ENCODE results near the gene GPR162.

The GPR162 gene

DNA sequence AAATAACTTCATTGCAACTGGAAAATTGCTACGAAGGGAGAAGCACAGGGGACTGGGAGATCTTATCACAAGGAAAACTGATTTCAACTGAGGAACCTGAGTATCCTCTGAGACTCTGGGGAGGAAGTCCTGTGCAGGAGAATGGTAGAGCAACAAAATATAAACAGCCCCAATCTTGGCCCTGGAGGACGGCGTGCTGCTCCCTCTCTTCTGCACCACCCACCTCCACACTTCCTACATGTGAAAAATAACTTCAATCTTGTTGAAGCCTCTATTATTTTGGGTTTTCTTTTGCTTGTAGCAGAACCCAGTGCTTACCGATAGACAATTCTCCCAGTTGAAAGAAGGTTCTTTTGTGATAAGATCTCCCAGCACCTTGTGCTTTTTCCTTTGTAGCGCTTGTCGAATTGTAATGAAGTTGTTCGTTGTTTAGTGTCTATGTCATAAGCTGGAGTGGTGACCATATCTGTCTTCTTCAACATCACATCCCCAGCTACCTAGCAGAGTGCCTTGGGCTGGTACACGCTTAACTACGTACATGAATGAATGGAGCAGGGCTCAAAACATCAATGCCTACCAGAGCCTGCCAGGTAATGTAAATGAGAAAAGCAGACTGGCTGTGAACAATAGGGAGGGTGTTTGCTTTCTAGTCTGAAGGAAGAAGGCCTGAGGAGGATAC is 35.1 kb upstream of the GPR162 start:
- DNase-seq (ENCODE audit: low read depth): no peak

DNA sequence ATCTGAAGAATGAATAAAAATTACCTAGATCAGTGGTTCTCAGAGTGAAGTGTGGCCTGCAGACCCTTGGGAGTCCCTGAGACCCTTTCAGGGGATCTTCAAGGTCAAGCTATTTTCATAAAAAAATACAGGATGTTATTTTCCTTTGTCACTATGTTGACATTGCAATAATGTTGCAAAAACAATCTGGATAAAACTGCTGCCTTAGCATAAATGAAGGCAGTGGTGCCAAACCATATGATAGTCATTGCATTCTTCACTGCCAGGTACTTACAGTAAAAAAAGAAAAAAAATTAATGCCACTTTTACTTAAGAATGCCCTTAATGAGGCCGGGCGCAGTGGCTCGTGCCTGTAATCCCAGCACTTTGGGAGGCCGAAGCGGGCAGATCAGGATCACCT is 34.3 kb upstream of the GPR162 start:
- DNase-seq (ENCODE audit: low read depth): no peak

DNA sequence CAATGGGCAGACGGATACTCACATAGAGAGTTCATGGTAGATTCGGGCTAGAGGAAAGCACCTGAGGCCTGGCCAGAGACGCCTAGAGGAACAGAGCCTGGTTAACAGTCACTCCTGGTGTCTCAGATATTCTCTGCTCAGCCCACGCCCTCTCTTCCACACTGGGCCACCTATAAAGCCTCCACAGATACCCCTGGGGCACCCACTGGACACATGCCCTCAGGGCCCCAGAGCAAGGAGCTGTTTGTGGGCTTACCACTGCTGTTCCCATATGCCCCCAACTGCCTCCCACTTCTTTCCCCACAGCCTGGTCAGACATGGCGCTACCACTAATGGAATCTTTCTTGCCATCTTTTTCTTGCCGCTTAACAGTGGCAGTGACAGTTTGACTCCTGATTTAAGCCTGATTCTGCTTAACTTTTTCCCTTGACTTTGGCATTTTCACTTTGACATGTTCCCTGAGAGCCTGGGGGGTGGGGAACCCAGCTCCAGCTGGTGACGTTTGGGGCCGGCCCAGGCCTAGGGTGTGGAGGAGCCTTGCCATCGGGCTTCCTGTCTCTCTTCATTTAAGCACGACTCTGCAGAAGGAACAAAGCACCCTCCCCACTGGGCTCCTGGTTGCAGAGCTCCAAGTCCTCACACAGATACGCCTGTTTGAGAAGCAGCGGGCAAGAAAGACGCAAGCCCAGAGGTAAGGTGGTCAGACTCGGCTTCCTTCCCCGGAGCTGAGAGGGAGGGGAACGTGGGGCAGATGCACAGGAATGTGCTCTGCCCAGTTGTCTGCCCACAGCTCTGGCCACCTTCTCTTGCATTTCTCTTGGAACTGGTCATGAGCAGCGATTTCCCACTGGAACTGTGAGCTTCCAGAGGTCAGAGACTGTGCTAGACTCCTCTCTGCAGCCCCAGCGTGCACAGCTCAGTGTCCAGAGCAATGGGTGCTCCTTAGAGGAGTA is 32.4 kb upstream of the GPR162 start, which contains the start of gene CD4:
CD4 (plus strand) TSS at position 557 of the 953 bp plus-strand sequence. CDS start 10,611 bp downstream, outside the sequence.
- DNase-seq (ENCODE audit: low read depth): peak; percentile 59

GRCh38 chr12:6790496-6791150 is 31.0 kb upstream of the GPR162 start:
- no peak for DNase-seq (ENCODE audit: low read depth)

- DNase-seq (ENCODE audit: low read depth): no peak
These were observed 29.6 kb upstream of the GPR162 start for GRCh38 chr12:6791931-6792520.

GRCh38 chr12:6792522-6793201 is 29.0 kb upstream of the GPR162 start:
- no peak for DNase-seq (ENCODE audit: low read depth)

DNA sequence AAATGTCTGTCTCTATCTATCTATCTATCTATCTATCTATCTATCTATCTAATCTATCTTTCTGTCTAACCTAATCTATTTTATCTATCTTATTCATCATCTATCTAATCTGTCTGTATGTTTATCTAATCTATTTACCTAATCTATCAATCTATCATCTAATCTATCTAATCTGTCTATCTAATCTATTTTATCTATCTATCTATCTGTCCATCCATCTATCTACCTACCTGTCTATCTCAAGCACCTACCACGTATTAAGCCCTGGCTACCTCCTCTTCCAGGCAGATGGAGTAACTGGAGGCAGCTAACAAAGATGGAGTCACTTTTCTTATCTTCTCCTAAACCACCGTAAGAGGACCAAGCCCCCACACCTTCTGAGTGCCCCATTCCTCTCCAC is 26.5 kb upstream of the GPR162 start:
- DNase-seq (ENCODE audit: low read depth): no peak

DNA sequence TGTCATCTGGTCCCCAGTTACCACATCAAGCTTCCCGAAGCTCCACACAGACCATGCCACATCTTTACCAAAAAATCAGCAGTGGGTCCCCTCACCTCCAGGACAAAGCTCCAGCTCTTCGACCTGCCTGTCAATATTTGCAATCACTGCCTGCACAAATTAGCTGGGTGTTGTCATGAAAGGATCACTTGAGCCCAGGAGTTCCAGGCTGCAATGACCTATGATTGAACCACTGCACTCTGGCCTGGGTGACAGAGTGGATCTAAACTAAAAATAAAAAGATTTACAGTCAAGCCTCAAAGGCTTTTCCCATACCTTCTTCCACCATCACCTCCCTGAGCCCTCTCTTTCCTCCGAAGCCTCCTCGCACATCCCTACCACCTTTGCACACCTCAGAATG is 25.0 kb upstream of the GPR162 start:
- no peak for DNase-seq (ENCODE audit: low read depth)

DNA sequence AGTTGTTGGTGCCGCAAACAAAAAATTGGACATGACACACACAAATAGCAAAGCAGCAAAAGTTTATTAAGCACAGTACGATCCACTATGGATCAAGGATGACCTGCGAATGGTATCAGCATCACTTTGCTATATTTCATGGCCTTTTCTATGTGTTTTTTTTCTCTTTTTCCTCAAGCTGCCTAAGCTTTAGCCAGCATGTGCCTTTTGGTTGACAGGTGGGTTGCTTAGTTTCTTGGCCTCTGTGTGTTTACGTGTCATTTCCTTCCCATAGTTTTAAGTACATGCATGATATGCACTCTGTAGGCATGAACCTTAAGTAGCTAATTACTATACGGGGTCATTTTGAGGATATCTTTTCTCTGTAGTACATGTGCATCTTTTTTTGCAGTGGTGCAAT is 22.5 kb upstream of the GPR162 start:
- DNase-seq (ENCODE audit: low read depth): no peak

GRCh38 chr12:6807170-6807569 is 14.5 kb upstream of the GPR162 start:
- no peak for DNase-seq (ENCODE audit: low read depth)

DNA sequence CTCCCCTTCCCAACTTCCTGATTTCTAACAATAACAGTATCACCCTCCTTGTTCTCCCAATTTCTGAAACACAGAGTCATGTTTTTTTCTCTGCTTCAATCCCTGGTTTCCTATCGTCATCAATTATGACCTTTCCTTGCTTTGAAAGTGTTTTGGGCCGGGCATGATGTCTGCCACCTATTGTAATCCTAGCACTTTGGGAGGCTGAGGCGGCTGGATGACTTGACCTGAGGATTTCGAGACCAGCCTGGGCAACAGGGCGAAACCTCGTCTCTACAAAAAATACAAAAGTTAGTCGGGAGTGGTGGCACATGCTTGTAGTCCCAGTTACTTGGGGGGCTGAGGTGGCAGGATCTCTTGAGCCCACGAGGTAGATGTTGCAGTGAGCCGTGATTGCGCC is 12.6 kb upstream of the GPR162 start:
- DNase-seq (ENCODE audit: low read depth): no peak

DNA sequence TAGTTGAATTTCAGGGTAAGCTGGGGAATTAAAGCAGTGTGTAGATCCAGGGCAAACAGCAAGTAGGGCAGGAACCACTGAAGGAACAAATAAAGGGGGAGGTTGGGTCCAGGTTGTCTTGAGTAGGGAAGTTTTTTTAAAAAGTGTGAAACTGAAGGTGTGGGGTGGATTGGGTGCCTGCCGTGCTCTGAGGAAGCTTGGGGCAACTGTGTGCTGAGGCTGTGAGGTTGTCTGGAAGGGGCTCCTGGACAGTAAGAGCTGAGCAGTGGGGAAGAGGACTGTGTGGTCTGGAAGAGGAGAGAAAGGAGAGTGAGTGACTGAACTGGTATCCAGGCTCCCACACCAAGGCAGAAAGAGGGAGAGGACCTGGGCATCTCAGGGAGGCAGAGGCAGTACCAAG is 10.9 kb upstream of the GPR162 start:
- DNase-seq (ENCODE audit: low read depth): no peak

DNA sequence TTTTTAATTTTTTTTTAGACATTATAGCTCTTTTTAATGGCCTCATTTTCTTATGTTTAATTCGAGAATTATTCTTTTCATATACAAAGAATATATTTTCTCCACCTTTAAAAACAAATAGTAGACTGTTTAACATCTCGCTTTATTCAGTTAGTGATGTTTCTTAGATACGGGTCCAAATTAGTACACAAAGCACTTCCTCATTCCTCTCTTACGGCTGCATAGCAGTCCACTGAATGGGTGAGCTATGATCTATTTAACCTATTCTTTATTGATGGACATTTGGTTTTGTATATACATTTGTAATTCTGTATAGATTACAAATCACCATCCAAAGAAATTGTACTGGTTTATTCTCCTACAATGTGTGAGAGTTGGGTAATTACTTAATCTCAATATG is 8.3 kb upstream of the GPR162 start:
- DNase-seq (ENCODE audit: low read depth): no peak

DNA sequence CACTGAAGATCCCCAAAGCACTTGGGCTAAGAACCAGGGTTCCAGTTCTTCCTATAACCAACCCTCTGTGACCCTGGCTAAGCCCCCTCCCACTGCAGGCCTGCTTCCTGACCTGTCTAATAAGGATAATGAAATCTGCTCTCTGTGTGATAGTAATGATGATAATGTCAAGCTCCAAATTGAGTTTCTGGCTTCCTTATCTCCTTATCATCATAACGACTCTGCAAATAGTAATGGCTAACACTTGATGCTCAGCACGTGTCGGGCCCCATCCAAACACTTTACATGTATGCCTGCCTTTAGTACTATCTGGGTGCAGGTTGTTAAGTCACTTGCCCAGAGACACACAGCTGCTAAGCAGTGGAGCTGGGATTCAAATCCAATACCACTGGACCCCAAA is 5.0 kb upstream of the GPR162 start:
- no peak for DNase-seq (ENCODE audit: low read depth)

GRCh38 chr12:6817098-6817497 is 4.5 kb upstream of the GPR162 start:
- DNase-seq (ENCODE audit: low read depth): no peak

- no peak for DNase-seq (ENCODE audit: low read depth)
These were observed 3.9 kb upstream of the GPR162 start for GRCh38 chr12:6817662-6818157.

DNA sequence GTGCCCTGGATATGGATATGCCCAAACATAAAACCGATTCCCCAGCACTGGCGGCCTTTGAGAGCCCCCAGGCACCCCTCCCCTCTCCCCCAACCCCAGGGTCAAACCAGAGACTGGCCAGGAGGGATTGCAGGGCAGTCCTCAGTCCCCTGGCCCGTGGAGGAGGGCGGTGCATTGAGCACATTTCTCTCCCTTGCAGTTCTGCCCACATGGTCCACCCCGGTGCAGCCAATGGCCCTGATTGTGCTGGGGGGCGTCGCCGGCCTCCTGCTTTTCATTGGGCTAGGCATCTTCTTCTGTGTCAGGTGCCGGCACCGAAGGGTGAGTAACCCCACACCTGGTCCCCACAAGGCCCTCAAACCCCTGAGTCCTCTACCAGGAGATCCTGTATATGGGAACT is 3.4 kb upstream of the GPR162 start:
- no peak for DNase-seq (ENCODE audit: low read depth)

DNA sequence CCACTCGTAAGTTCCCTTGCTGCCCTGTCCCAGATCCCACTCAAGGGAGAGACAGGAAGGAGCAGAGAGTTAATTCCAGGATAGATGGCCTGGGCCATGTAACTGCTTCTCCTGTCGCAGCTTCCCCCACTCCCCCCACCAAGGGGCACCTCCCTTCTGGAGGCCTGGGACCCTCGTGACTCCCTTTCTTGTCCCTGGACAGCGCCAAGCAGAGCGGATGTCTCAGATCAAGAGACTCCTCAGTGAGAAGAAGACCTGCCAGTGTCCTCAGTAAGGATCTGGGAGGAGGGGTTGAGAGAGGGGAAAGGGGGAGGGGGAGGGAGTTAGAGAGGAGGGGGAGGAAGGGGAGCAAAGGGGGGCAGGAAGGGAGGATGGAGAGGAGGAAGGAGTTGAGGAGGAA is 3.0 kb upstream of the GPR162 start:
- no peak for DNase-seq (ENCODE audit: low read depth)

DNA sequence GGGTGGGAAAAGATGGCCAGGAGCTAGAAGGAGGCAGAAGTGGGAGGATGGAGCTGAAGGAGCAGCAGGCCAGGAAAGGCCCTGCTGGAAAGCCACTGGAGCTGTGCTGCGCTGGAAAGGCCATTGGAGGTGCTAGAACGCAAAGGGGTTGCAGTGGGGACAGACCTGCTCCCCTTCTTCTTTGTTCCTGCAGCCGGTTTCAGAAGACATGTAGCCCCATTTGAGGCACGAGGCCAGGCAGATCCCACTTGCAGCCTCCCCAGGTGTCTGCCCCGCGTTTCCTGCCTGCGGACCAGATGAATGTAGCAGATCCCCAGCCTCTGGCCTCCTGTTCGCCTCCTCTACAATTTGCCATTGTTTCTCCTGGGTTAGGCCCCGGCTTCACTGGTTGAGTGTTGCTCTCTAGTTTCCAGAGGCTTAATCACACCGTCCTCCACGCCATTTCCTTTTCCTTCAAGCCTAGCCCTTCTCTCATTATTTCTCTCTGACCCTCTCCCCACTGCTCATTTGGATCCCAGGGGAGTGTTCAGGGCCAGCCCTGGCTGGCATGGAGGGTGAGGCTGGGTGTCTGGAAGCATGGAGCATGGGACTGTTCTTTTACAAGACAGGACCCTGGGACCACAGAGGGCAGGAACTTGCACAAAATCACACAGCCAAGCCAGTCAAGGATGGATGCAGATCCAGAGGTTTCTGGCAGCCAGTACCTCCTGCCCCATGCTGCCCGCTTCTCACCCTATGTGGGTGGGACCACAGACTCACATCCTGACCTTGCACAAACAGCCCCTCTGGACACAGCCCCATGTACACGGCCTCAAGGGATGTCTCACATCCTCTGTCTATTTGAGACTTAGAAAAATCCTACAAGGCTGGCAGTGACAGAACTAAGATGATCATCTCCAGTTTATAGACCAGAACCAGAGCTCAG is 2.3 kb upstream of the GPR162 start:
- no peak for DNase-seq (ENCODE audit: low read depth)

GRCh38 chr12:6820166-6820565 is 1.5 kb upstream of the GPR162 start:
- DNase-seq (ENCODE audit: low read depth): no peak
